Activated gamma-delta T cell treated with anti-CD3 and anti-CD28 coated beads, Interleukin-2, amount 50 U/mL, for 16 hours (primary cell): Measurements from ENCODE around the gene IL36RN.
"Not testable (repeated sequence)": the region's sequence is repeated elsewhere in the genome, so short reads cannot be mapped to it uniquely, and the experiment has no call there.

Experiments used
- DNase-seq: peaks from one replicate; pipeline ENCODE4 v3.0.0-alpha.2; 2020; ENCODE audit warnings: low read depth

Gene IL36RN

GRCh38 chr2:113075030-113075429, 16.0 kb downstream of the IL36RN start:
- no peak for DNase-seq

GRCh38 chr2:113075600-113075999, 16.6 kb downstream of the IL36RN start:
- DNase-seq = no peak

GRCh38 chr2:113076954-113077669, 18.1 kb downstream of the IL36RN start:
- no peak for DNase-seq

GRCh38 chr2:113077921-113078320, 18.9 kb downstream of the IL36RN start:
- DNase-seq = no peak

GRCh38 chr2:113078350-113078839, 19.4 kb downstream of the IL36RN start:
- no peak for DNase-seq

GRCh38 chr2:113079131-113079530, 20.1 kb downstream of the IL36RN start:
- no peak for DNase-seq

GRCh38 chr2:113080134-113080533, 21.1 kb downstream of the IL36RN start:
- DNase-seq = no peak

- DNase-seq = no peak
These were observed 22.7 kb downstream of the IL36RN start for GRCh38 chr2:113081488-113082210.

- DNase-seq = no peak
These were observed 24.3 kb downstream of the IL36RN start for GRCh38 chr2:113083296-113083695.

- no peak for DNase-seq
These were observed 25.4 kb downstream of the IL36RN start for GRCh38 chr2:113084249-113085000.

- DNase-seq = no peak
These were observed 26.5 kb downstream of the IL36RN start for GRCh38 chr2:113085542-113085941.

GRCh38 chr2:113088213-113088992, 29.4 kb downstream of the IL36RN start:
- DNase-seq = no peak

GRCh38 chr2:113089916-113090315, 30.9 kb downstream of the IL36RN start:
- DNase-seq = no peak

GRCh38 chr2:113091231-113091896, 32.4 kb downstream of the IL36RN start:
- no peak for DNase-seq

- DNase-seq = no peak
These were observed 34.0 kb downstream of the IL36RN start for GRCh38 chr2:113092864-113093612.

GRCh38 chr2:113093613-113093977, 34.6 kb downstream of the IL36RN start:
- DNase-seq = no peak

- DNase-seq = not testable (repeated sequence)
These were observed 37.3 kb downstream of the IL36RN start for GRCh38 chr2:113096306-113096705.

GRCh38 chr2:113096842-113097618, 38.0 kb downstream of the IL36RN start:
- DNase-seq = not testable (repeated sequence)

- DNase-seq = no peak
These were observed 39.0 kb downstream of the IL36RN start for GRCh38 chr2:113098041-113098440.

GRCh38 chr2:113098532-113098931, 39.5 kb downstream of the IL36RN start:
- no peak for DNase-seq
